ENCODE data around the gene HBQ1. TPM values are rescaled to one million over a fixed set of nuclear protein-coding genes. Genes with fewer than 3 reads are reported as not detected.
"Not testable (repeated sequence)": the region's sequence is repeated elsewhere in the genome, so short reads cannot be mapped to it uniquely, and the experiment has no call there.

The HBQ1 gene
- total RNA-seq, 2 donors from 2014 or later, result not detected

- peak; percentile 57 for ATAC-seq (replicated peaks)
- H3K36me3 Mint-ChIP-seq (ENCODE audit: low read depth); H3K4me1 Mint-ChIP-seq; H3K9me3 Mint-ChIP-seq; H3K27ac Mint-ChIP-seq: not testable (repeated sequence)
- H3K27me3 Mint-ChIP-seq, result peaks cover 20% of the 10 kb centered on the region
- peak overlapping the region; percentile 61 for H3K4me3 Mint-ChIP-seq
Observed at GRCh38 chr16:153550-154216, 26.6 kb upstream of the HBQ1 start.

- H3K27me3 Mint-ChIP-seq, result peaks cover 22% of the 10 kb centered on the region
- no peaks in the 10 kb centered on the region for H3K36me3 Mint-ChIP-seq (ENCODE audit: low read depth)
- H3K4me3 Mint-ChIP-seq, result peak overlapping the region; percentile 61
- peak; percentile 39 for ATAC-seq (replicated peaks)
- no peak overlapping the region for H3K27ac Mint-ChIP-seq
- H3K9me3 Mint-ChIP-seq, result no peaks in the 10 kb centered on the region
- peaks cover 5% of the 10 kb centered on the region for H3K4me1 Mint-ChIP-seq
Observed at GRCh38 chr16:154217-155030, 25.8 kb upstream of the HBQ1 start.

- Mint-ChIP-seq H3K27me3 (peaks cover 25% of the 10 kb centered on the region), H3K9me3 (no peaks in the 10 kb centered on the region), H3K27ac (no peak overlapping the region), H3K4me1 (peaks cover 5% of the 10 kb centered on the region), H3K4me3 (peak overlapping the region; percentile 61), H3K36me3 (ENCODE audit: low read depth) (no peaks in the 10 kb centered on the region)
- no peak for ATAC-seq (replicated peaks)
Observed at GRCh38 chr16:155031-155398, 25.2 kb upstream of the HBQ1 start.

GRCh38 chr16:159136-159849, 21.0 kb upstream of the HBQ1 start:
- H3K27ac Mint-ChIP-seq, result no peak overlapping the region
- ATAC-seq (replicated peaks), result no peak
- H3K4me1 Mint-ChIP-seq, result peaks cover 5% of the 10 kb centered on the region
- H3K4me3 Mint-ChIP-seq, result no peak overlapping the region
- no peaks in the 10 kb centered on the region for H3K9me3 Mint-ChIP-seq
- no peaks in the 10 kb centered on the region for H3K36me3 Mint-ChIP-seq (ENCODE audit: low read depth)
- peaks cover 35% of the 10 kb centered on the region for H3K27me3 Mint-ChIP-seq

GRCh38 chr16:160242-160641, 20.0 kb upstream of the HBQ1 start:
- H3K27ac Mint-ChIP-seq; H3K9me3 Mint-ChIP-seq; H3K36me3 Mint-ChIP-seq (ENCODE audit: low read depth); H3K4me1 Mint-ChIP-seq; ATAC-seq (replicated peaks); H3K4me3 Mint-ChIP-seq: not testable (repeated sequence)
- peaks cover 29% of the 10 kb centered on the region for H3K27me3 Mint-ChIP-seq

GRCh38 chr16:160691-161190, 19.5 kb upstream of the HBQ1 start:
- H3K27ac Mint-ChIP-seq, result no peak overlapping the region
- no peaks in the 10 kb centered on the region for H3K4me1 Mint-ChIP-seq
- peaks cover 27% of the 10 kb centered on the region for H3K27me3 Mint-ChIP-seq
- H3K9me3 Mint-ChIP-seq, result no peaks in the 10 kb centered on the region
- ATAC-seq (replicated peaks), result no peak
- H3K4me3 Mint-ChIP-seq, result no peak overlapping the region
- H3K36me3 Mint-ChIP-seq (ENCODE audit: low read depth), result no peaks in the 10 kb centered on the region

GRCh38 chr16:162271-162991, 17.8 kb upstream of the HBQ1 start:
- no peak for ATAC-seq (replicated peaks)
- Mint-ChIP-seq H3K4me3 (no peak overlapping the region), H3K36me3 (ENCODE audit: low read depth) (no peaks in the 10 kb centered on the region), H3K9me3 (no peaks in the 10 kb centered on the region), H3K27ac (no peak overlapping the region), H3K4me1 (no peaks in the 10 kb centered on the region), H3K27me3 (peaks cover 32% of the 10 kb centered on the region)

GRCh38 chr16:163139-163538, 17.1 kb upstream of the HBQ1 start:
- peaks cover 28% of the 10 kb centered on the region for H3K27me3 Mint-ChIP-seq
- not testable (repeated sequence) for H3K4me1 Mint-ChIP-seq; H3K27ac Mint-ChIP-seq; ATAC-seq (replicated peaks); H3K9me3 Mint-ChIP-seq; H3K4me3 Mint-ChIP-seq; H3K36me3 Mint-ChIP-seq (ENCODE audit: low read depth)

GRCh38 chr16:163696-164095, 16.6 kb upstream of the HBQ1 start:
- H3K9me3 Mint-ChIP-seq; H3K4me1 Mint-ChIP-seq; H3K27ac Mint-ChIP-seq; H3K36me3 Mint-ChIP-seq (ENCODE audit: low read depth); H3K4me3 Mint-ChIP-seq: not testable (repeated sequence)
- peak; percentile 22 for ATAC-seq (replicated peaks)
- peaks cover 27% of the 10 kb centered on the region for H3K27me3 Mint-ChIP-seq

GRCh38 chr16:164134-164823, 16.0 kb upstream of the HBQ1 start:
- H3K27ac Mint-ChIP-seq; H3K9me3 Mint-ChIP-seq; H3K36me3 Mint-ChIP-seq (ENCODE audit: low read depth); H3K4me3 Mint-ChIP-seq; H3K4me1 Mint-ChIP-seq: not testable (repeated sequence)
- H3K27me3 Mint-ChIP-seq, result peaks cover 26% of the 10 kb centered on the region
- peak; percentile 60 for ATAC-seq (replicated peaks)

- Mint-ChIP-seq H3K4me3 (peak overlapping the region; percentile 10), H3K27me3 (peaks cover 22% of the 10 kb centered on the region), H3K27ac (no peak overlapping the region), H3K36me3 (ENCODE audit: low read depth) (no peaks in the 10 kb centered on the region), H3K4me1 (no peaks in the 10 kb centered on the region), H3K9me3 (no peaks in the 10 kb centered on the region)
- ATAC-seq (replicated peaks), result no peak
Observed at GRCh38 chr16:164827-165538, 15.3 kb upstream of the HBQ1 start.

GRCh38 chr16:165539-166374, 14.5 kb upstream of the HBQ1 start, which contains the start of gene HBM:
Gene HBM (plus strand): TSS chr16:165978. CDS start chr16:165998, 20 bp downstream.
- ATAC-seq (replicated peaks), result peak; percentile 20
- Mint-ChIP-seq H3K27me3 (peaks cover 29% of the 10 kb centered on the region), H3K27ac (no peak within 1 kb of the TSS), H3K9me3 (no peaks in the 10 kb centered on the region), H3K36me3 (ENCODE audit: low read depth) (no peaks in the 10 kb centered on the region), H3K4me1 (no peaks in the 10 kb centered on the region), H3K4me3 (peak within 1 kb of the TSS; percentile 23)
